GM18867 (cell line): ENCODE data around the gene TXNRD2.

Experiments used
- ATAC-seq: cut with Tn5 transposase; IDR thresholded peaks from one replicate; pipeline ENCODE4 v1.9.1; 2021; ENCODE audit warnings: mild to moderate bottlenecking, moderate library complexity; ENCODE audit not compliant: unreplicated experiment

The TXNRD2 gene

DNA sequence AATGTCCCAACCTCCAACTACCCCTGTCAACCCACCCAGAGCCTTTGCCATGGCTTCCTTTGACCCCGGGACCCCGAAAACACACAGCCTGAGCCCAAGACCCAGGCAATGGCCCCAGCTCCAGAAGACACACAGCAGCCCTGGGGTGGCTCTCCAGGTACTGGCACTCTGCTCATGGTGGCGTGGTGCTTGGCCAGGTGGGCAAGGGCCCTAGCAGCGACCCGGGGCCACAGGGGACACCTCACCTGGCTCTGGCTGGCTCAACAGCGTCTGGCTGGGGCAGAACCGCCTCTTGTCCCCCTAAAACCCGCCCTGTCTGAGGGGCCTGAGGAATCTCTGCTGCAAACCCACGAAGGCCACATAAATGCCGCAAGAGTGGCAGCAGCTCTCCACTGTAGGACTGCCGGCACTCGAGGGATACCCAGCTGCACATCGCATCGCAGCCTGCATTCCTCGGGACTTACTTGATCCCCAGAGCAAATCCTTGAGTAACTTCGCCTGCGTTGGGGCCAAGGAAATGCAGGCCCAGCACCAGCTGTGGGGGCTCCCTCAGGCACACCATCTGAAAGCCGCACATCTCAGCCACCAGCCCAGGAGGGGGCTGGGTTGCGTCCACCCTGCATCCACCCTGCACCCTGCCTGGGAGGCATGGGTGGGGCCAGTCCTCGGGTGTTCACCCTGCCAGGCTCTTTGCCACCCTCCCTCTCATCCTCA is 63.8 kb downstream of the TXNRD2 start:
- no peak for ATAC-seq

GRCh38 chr22:19876941-19877625 is 64.5 kb downstream of the TXNRD2 start:
- ATAC-seq = no peak

DNA sequence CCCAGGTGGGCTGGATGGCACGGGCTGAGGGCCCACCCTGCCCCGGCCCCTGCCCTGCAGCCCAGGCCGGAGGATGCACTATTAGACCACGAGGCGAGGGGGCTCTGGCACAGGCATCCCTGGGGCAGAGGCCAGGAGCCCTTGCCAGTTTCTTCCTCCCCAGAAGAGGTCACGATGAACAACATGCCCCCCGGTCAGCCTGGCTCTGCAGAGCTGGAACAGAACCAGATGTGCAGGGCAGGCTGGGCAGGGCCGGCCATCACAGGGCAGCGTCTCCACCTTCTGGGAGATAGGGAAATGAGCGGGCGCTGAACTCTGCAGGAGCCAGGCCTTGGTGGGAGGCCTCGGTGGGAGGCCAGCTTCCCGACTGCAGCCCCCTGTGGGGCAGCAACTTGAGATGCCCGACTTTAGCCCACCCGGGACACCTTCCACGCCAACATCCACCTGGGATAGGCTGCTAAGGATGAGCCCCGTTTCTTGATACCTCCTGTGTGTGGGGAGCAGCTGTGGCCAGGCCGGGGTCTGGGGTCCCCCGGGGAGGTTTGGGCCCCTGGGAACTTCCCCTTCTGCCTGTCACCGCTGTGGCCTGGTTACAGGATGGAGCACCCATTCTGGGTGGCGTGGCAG is 65.2 kb downstream of the TXNRD2 start:
- ATAC-seq = no peak

GRCh38 chr22:19875531-19876313 is 65.9 kb downstream of the TXNRD2 start:
- no peak for ATAC-seq

DNA sequence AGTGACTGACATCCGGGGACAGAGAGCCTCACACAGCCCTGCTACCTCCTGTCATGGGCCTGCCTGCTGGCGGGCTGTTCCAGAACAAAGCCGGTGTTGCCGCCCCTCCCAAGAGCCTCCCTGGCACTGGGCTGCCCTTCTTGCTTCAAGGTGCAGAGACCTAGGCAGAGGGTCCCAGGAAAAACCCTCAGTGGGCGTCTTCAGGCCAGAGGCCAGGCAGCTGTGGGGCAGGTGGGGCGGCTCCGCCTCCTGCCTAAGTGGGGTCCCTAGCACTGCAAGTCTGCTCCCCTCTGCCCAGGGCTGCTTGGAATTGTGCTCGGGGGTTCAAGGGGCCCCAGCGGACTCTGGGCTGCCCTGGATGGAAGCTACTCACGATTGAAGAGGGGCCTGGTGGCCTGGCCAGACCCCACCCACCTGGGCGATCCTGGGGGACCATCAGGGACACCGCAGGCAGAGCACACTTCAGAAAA is 66.5 kb downstream of the TXNRD2 start:
- no peak for ATAC-seq

GRCh38 chr22:19874307-19875060 is 67.1 kb downstream of the TXNRD2 start:
- ATAC-seq = no peak

- no peak for ATAC-seq
Observed at GRCh38 chr22:19873960-19874306, 67.7 kb downstream of the TXNRD2 start.

- no peak for ATAC-seq
Observed at GRCh38 chr22:19873138-19873959, 68.3 kb downstream of the TXNRD2 start.

DNA sequence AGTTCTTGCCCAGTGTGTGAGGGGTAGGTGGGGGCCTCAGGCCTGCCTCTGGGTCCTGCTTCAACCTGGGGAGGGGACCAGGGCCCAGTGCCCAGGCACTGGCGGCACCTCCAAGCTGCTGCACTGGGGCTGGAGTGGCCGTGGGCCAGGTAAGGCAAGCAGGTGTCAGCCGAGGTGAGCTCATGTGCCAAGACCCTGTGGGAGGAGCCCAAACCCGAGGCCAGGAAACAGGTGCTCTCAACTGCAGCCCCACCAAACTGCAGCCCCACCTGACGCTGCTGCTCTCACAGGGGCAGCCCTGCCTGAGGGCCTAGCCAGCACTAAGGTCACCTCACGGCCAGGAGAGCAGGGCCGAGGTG is 68.9 kb downstream of the TXNRD2 start:
- no peak for ATAC-seq

- no peak for ATAC-seq
Observed at GRCh38 chr22:19871845-19872778, 69.5 kb downstream of the TXNRD2 start.

- ATAC-seq = no peak
Observed at GRCh38 chr22:19871023-19871844, 70.4 kb downstream of the TXNRD2 start.

- no peak for ATAC-seq
Observed at GRCh38 chr22:19870153-19871022, 71.2 kb downstream of the TXNRD2 start.

GRCh38 chr22:19869497-19870152 is 72.0 kb downstream of the TXNRD2 start:
- ATAC-seq = no peak

- ATAC-seq = no peak
Observed at GRCh38 chr22:19868773-19869471, 72.7 kb downstream of the TXNRD2 start.

DNA sequence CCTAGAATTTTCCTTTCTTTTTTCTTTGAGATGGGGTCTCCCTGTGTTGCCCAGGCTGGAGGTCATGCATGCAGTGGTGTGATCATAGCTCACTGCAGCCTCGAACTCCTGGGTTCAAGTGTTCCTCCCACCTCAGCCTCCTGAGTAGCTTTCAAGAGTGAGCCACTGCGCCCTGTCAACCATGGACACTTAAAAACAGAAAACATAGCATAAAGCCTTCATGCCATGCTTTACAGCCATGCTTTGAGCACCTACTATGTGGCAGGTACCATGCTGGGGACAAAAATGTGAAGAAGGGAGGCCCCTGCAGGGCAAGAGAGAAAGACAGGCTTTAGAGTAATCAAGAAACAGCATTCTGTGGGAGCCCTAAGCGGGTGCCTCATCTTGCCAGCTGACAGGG is 73.3 kb downstream of the TXNRD2 start:
- no peak for ATAC-seq

DNA sequence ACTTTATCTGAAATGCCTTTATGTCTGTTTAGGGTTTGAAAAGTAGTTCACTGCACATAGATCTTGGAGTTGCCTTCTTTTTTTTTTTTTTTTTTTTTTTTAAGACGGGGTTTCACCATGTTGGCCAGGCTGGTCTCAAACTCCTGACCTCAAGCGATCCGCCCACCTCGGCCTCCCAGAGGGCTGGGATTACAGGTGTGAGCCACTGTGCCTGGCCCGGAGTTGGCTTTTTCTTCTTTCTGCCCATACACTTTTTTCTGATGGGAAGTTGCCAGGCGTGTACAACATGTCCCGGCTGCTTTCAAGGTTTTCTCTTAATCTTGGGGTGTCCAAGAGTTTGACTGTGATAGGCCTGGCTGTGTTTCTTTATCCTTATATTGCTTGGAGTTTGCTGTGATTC is 74.0 kb downstream of the TXNRD2 start:
- no peak for ATAC-seq
